ENCODE results near the gene THSD4. TPM values are rescaled to one million over a fixed set of nuclear protein-coding genes. Genes with fewer than 3 reads are reported as not detected.

The THSD4 gene
- total and polyA plus RNA-seq, 9 of the 15 experiments (the other 6 are each of a cell fraction or from before 2014, with no cell fraction given) = 0.04 TPM; not detected in 5

- TF ChIP-seq ZNF146 (CRISPR knock-in tag; IDR thresholded peaks at IDR 0.05; ENCODE audit: unreplicated experiment) (no peak), HNRNPH1 (optimal IDR thresholded peaks at IDR 0.05; ENCODE audit: low read depth, low read length) (no peak), MGA (IDR thresholded peaks at IDR 0.05) (no peak)
These were observed 270.2 kb downstream of the THSD4 start (continued) for GRCh38 chr15:71385457-71385856.
